ENCODE measurements around the gene FIBCD1.

- TF ChIP-seq POLR2A (IDR thresholded peaks at IDR 0.05), result no peak
- TF ChIP-seq CTCF (IDR thresholded peaks at IDR 0.05), result peak; percentile 66 to 86 (median 79)
Observed at GRCh38 chr9:130866474-130866965, 72.5 kb downstream of the FIBCD1 start.
